Stimulated activated CD8-positive, alpha-beta memory T cell treated with anti-CD3 and anti-CD28 coated beads, Interleukin-2, amount 100 ng/mL, for 48 hours (primary cell): ENCODE measurements around the gene SUCLG1.

ENCODE experiments used
- DNase-seq, 2 donors: peaks; one replicate each; pipeline ENCODE4 v3.0.0-alpha.2; 2020; ENCODE audit warnings: low read depth in 2 of 2

Gene SUCLG1

GRCh38 chr2:84461310-84461709 lies 2.2 kb upstream of the SUCLG1 start:
- no peak for DNase-seq

DNA sequence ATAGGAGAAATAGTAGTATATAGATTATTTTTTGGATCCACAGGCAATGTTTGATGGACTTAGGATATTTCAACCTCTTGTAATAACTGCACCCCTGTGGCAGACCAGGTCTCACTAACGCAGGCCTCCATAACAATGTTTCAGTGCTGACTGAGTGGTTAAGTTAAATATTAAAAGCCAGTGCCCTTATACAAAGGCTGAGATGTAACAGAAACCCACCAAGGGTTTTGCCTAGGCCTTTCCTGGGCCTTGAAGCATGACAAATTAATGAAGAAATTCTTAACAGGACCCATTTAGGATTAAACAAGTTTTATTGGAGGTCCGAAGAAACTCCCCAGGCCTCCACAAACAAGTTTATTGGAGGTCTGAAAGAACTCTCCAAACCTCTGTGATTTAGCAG lies 1.6 kb upstream of the SUCLG1 start:
- no peak for DNase-seq

DNA sequence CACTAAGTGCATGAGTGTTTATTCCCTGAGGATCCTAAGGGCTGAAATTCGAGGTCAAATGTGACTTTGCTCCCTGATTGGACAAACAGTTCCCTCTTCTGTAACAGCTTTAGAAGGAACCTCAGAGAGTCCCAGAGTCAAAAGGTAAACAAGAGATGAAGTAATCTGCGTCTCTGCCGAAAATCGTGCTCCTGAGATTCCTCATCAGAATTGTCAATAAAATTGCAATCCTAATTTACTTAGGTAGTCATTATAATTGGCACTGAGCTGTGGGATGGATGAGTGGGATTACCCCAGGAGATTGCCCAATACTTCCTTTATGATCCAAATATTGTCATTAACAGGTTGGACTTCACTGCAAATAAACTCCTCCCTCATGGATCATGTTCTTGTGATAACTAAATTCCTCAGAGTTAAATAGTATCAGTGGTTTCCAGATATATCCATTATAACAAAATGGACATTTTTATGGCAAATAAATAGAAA lies 907 bp upstream of the SUCLG1 start:
- no peak for DNase-seq

DNA sequence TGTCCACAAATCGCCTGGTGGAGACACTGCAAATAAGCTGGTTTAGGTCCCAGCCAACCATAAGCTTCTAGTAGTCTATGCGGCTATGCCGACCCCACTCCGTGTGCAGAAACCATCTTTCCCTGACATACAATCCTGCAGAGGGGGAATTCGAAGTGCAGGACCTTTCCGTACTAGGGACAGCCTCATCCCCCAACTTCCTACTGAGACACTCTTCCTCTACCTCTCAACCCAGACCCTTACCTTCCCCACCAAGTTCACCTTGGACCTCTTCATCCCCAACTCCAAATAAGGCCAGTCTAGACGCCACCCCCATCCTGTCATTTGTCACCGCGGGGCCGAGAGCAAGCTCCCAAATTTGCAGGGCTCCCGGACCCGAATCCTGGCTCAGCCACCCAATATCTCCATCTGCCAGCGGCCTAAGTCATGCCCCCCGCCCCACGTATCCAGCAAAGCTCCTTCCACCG lies 496 bp downstream of the SUCLG1 start:
- DNase-seq, result peak; percentile 3 to 13

DNA sequence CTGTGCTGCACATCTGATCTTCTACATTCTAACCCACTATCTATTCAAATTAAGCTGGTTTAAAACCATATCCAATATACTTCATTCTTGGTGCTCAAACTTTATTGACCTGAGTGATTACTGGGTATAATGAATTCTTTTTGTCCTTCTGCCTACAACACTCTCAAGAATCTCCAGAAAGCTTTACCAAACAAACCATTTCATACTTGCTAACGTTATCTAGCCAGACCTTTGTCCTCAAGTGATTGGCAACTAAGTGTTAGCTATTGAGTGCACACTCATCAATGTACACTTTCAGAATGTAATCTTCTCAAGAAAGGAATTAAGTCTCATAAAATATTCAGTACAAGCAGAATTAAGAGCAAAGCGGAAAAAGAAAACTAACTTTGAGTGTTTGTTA lies 1.4 kb downstream of the SUCLG1 start:
- DNase-seq, result no peak

- no peak for DNase-seq
Observed at GRCh38 chr2:84456156-84456555, 2.9 kb downstream of the SUCLG1 start.

DNA sequence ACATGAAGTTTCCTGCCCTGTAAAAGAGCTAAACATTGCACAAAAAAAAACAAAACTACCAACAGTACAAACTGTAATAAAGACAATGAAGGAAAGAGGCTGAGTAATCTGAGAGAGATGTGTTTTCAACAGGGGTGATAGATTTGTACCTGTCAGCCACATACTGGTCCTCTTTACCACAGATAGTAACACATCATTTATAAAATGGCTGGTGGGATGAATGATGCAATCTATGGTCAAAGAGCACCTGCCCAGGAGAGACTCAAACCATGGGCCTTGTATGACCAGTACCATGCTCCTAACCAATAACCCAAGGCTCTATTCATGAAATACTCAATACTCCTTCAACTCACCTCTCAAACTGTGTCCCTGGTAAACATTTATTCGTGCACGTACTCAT lies 4.5 kb downstream of the SUCLG1 start:
- no peak for DNase-seq

- no peak for DNase-seq
Observed at GRCh38 chr2:84452624-84453023, 6.5 kb downstream of the SUCLG1 start.

DNA sequence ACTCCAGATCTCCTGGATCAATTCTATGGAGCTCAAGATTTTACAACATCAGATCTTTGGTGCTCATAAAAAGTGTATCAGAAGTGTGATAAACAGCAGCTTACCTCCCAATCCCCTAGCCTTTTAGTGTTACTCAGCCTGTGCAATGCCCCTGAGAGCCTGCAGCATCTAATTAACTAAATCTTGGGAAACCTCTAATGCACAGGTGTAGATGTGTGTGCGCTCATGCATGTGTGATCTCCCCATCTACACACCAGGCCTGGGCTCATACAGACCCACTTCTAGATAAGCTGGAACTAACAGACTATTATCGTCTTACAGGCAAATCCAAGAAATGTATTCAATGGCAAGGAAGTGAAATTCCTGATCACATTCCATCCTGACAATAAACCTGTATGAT lies 7.5 kb downstream of the SUCLG1 start:
- no peak for DNase-seq

DNA sequence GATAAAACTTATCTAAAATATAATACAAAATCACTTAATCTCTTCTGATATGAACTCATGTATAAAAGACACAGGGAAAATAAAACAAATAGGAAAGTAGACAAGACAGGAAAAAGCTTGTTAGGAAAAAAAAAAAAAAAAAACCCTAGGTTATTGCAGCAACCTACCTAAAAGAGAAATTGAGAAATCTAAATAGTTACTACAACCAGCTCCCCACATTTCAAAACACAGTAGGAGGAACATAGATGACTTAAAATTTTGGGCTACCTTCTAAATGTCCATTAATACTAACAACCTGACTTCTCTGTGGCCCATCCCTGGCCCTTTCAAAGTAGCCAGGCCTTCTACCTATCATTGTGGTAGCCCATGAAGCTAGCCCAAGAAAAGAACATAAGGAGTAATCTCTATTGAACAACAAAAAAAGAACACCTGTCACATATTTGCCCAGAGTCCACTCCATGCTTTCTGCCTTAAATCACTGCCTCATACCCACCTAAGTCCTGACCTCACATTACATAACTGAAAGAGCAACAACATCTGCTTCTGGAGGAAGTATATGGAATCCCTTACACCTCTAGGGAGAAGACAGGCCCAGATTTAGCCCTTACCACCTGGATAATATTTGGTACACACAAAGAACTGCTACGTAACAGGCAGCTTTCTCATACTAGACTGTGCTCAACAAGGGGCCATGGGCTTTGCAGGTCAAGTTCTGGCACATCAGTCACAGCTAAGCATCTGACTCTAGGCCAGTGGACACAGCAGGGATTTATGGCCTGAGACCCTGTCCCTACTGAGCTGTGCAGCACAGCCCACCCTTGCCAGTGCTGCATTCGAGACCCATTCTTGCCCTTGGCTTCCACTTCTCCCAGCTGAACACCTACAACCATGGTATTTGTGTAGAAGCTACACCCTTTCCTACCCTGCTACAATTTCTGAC lies 8.5 kb downstream of the SUCLG1 start:
- no peak for DNase-seq

GRCh38 chr2:84449711-84450110 lies 9.4 kb downstream of the SUCLG1 start:
- no peak for DNase-seq

DNA sequence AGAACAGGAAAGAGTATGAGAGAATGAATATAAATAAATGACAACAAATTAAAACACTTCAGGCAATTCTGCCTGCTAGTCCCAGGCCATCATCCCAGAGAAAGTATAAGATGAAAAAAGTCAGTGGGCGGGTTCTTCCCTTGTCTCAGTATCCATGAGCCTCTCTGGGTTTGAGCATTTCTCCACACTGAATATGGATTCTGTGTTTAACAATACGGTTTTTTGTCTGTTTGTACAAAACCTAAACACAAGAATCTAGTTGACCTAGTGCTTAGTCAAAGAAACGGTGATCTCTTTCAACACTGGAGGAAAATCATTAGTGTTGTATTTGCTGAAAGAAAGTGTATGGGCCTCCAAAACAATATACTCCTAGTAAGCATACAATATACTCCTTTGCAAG lies 10.0 kb downstream of the SUCLG1 start:
- no peak for DNase-seq

DNA sequence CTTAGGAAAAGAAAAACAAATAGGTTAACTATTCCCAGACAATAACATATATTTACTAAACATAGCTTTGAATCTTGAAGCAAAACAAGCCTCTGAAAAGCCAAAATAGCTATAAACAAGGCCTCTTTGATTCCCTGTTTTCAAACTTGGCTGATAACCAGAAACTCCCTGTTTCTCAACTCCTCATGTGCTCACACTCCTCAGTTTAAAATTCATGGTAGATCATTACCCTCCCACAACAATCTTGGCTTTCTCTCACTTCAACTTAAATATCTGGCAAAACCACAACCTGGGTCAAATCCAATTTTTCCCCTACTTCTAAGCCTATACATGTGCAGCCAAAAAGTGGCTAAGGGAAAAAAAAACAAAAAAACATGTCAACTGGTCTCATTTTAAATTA lies 15.6 kb downstream of the SUCLG1 start:
- no peak for DNase-seq

DNA sequence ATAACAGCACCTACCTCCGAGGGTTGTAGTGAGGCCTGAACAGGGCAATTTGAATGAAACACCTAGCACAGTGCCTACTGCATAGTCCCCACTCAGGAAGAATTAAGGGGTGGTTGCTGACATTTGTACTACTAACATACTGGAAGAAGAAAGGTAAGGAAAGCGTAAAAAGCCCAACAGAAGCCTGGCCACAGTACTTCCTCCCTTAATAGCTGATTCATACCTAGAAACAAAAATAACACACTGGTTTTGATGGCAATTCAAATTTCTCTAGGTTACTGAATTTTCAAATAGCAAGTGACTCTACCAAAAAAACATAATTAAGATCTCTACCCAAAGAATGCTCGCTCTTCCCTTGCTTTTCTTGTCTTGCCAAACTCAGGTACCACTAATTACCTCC lies 16.2 kb downstream of the SUCLG1 start:
- no peak for DNase-seq

DNA sequence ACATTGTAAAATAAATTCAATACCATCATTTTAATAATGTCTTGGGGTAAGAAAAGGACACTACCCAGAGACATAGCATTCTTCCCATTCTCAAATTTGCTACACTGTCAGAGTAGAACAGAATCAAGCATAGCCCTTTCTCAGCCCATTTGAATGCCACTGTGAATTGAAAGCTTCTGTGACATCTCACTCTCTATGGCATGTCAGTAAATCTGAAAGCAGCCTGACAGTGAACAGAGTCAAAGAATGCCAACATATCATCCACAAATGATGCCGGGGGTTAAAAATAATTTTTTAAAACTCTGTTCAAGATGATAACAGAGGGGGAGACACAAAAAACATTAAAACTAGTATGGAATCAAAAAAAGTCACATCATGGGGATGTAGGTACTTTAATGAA lies 17.6 kb downstream of the SUCLG1 start:
- DNase-seq, result no peak

- DNase-seq, result no peak
Observed at GRCh38 chr2:84441036-84441435, 18.0 kb downstream of the SUCLG1 start.

GRCh38 chr2:84435345-84436025 lies 23.6 kb downstream of the SUCLG1 start:
- DNase-seq, result no peak

DNA sequence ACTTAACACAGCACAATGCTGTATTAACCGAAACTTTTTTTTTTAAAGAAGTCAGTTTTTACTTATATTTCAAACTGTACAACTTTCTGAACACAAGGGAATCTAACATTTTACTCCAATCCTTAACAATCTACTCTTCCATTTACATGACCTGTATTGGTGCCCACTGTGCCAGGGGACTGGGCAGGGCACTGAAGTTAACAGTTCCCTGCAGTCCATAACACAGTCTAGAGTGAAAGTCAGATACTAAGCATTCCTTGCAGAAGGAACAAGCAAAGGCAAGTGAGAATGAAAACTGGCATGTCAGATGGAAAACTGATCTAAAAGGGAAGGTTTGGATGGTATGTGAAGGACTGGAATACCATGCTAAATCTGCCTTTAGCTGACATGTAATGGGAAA lies 29.8 kb downstream of the SUCLG1 start:
- DNase-seq, result no peak

DNA sequence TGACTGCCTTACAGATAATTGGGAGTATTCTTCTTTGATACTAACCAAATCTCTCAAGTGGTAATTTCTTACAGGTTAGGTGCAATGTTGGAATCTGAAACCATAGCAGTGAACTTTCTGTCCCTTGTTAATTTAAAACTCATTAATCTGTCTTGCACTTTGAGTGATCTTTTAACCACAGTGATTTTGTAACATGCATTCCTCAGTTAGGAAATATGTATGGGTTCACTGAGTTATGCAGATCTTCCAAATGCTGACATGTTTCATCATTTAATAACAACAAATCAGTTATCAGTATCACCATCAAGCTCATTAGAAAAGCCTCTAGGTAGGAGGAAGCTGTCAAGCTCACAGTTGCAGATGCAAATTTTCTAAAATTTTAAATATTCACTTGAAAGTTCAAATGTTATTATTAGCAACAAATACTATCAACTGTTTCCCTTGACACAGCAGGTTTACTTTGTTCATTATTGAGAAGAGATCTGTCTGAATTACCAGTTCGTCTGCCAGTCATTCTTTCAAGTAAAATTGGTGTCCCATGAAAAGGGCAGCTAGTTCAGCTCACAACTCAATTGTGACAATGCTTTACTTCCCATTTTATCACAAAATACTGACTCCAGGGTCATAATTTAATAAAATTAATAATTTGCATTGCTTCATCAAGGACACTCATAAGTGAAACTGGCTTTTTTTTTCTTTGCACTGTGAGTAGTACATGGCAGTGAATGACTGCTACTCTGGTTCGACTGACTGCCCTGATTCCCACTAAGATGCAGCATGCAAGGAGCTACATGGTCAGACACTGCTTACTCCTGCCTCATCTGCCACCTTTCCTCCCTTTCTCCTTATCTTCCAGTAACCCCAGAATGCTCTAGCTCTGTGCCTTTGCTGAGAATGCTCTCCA lies 31.6 kb downstream of the SUCLG1 start:
- DNase-seq, result no peak

DNA sequence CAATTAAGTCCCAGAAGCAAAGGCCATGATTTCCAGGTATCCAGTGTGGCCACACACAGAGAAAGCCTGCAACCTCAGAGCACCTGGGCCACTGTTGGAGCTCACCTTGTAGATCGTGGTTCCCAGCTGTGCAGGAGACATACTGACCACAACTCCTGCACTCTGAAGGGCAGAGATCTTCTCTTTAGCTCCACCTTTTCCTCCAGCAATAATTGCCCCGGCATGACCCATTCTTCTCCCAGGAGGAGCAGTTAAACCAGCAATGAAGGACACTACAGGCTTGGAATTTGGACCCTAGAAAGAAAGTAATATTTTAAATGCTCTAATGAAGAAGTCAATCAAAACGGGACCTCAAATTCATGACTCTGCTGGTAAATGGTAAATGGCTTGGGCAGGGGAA lies 33.8 kb downstream of the SUCLG1 start:
- DNase-seq, result no peak

DNA sequence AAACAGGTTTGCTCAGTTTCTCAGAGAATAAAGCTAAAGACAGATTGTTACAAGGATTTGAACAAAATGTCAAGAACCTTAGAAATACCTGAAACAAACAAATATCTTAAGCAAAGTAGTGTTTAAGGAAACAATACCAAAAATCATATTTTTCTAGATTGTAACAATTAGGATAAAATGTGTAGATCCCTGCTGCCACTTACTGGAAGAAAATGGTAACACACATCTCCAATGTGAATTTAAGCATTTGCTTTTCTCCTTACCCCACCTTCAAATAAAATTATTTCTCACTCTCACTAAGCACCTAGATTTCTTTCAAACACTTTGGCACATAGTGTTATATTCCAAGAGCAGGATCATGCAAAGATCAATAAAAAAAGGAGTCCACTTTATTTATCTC lies 34.9 kb downstream of the SUCLG1 start:
- no peak for DNase-seq

GRCh38 chr2:84421791-84422190 lies 37.3 kb downstream of the SUCLG1 start:
- no peak for DNase-seq
